HTR-8/SVneo (cell line): Measurements from ENCODE around the gene PPP1R13B.

Experiments used
- DNase-seq: peaks from one replicate; pipeline ENCODE4 v3.0.0; 2011; ENCODE audit warnings: low spot score, mixed read lengths; ENCODE audit not compliant: insufficient read length
- FAIRE-seq: peaks from 2 replicates; lab custom pipeline; 2011; peaks lifted over from hg19 to GRCh38; lab: Jason Lieb, UNC

PPP1R13B gene

DNA sequence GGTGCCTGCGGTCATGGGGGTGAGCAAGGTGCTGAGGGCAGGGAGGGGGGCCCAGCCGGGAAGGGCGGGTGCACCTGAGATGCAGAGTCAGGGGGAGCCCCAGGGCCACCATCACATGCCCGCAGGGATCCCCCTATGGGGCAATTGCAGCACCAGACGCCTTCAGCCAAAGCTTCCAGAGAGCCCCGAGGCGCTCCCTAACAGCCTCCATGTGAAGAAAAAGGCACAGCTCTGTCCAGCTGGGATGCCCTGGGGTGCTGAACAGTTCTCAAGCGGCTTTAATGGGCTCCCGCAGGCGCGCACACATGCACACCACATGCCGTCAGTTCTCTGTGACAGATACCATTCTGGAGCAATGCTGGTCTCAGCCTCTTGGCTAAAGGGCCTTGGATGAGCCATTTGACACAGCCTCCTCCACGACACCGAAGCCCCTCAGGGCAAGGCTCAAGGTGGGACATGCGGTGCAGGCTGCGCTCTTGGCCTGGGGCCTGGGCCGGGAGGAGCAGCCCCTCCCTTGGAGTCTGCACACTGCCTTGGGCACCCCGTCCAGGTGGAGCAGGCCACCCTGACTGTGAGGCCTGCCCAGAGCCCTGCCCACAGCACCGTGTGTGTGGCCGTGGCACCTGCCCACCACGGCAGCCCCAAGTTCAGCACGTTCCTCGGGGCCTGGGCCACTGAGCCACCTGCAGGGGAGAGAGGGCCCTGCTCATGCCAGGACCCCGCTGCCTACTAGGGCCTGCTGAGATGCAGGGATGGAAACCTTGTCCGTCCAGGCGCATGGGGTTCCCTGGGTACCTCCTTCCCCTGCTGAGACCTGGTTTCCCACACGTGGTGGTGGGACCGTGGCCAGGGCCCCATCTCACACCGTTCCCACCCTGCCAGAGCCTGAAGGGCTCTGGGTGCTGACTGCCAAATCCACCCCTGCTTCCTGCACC is 139.8 kb downstream of the PPP1R13B start:
- FAIRE-seq: no peak
- DNase-seq: no peak

GRCh38 chr14:103706551-103707328 is 140.6 kb downstream of the PPP1R13B start:
- FAIRE-seq (no peak), DNase-seq (no peak)

DNA sequence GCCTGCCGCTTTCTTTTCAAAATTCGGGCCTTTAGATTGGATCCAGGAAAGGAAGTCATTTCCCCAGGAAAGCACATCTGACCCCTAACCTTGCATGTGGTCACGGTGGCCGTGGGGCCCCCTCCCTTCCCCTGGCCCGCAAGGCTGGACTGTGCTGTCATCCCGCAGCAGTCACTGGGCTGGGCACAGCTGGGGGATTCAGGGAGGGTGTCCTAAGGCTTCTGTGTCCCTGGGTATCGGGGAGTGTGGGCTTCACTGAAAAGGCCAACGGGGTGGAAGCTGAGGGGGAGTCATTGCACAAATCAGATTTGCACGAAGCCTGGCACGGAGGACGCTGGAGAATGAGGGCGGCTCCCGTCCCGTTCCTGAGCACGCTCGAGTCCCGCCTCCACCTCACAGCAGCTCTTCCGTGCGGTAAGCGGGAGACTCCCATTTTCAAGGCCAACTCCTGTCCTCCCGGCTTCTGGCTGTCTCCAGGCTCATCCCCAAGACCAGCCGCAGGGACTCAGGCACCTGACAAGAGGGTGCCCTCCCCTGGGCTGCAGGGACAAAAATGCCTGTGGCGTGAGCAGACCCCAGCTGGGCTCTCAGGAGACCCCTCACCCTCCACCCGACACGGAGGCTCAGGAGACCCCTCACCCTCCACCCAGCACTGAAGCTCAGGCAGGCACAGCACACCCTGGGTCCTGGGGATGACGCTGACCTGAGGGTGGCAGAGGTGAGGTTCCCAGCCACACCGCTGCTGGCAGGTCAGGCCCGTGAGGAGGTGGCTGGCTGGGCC is 141.7 kb downstream of the PPP1R13B start:
- no peak for FAIRE-seq
- no peak for DNase-seq

DNA sequence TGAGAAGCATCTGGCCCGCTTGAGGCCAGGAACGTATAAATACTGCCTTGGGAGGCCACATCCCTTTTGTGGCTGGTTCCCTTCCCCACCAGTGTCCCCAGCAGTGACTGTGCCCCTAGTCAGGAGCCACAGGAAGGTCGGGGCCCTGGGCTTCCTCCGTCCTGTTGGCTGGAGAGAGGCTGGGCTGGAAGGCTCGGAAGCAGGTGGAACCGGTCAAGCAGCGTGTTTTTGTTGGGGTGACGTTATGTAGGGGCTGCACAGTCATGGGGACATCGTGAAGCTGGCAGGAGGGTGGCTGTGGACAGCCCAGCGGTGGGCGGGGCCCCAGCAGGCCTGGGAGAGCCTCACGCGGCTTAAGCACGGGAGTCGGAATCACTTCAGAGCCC is 142.3 kb downstream of the PPP1R13B start:
- no peak for FAIRE-seq
- no peak for DNase-seq

- DNase-seq (no peak), FAIRE-seq (no peak)
Observed at GRCh38 chr14:103704708-103705107, 142.7 kb downstream of the PPP1R13B start.

DNA sequence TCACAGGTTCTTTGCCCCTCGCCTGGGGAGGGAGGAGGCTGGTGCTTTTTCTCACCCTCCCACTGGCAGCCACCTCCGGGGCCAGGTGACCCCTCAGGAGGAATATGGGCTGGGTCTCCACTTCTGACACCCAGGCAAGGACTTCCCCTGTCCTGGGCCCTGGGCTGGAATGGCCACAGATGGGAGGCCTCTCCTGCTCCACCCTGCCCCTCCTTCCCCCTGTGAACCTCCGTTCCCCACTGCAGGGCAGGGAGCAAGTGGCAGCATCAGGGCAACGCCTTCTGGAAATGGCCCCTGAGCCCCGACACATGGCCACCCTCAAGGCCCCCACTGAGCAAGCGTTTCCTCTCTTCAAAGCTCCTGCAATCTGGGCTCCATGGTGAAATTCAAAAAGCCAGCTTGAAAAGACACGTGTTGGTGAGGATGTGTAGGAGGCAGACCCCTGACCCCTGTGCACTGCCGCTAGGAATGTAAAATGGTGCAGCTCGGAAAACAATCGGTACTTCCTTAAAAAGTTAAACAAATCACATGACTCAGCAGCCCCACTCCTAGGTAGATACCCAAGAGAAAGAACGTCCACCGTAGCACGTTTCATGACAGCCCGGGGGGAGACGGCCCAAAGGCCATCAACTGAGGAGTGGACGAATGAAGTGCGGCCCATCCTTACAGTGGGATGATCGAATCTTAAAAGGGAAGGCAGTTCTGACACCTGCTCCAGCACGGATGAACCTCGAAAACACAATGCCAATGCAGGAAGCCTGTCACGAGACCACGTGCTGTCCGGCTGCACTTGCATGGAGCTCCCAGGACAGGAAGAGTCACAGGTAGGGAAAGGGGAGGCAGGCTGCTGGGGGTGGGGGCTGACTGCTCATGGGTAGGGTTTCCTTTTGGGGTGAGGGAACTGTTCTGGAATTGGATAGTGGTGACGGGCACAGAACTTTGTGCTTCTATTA is 143.7 kb downstream of the PPP1R13B start:
- FAIRE-seq: no peak

GRCh38 chr14:103702497-103703432 is 144.6 kb downstream of the PPP1R13B start:
- no peak for FAIRE-seq

More for the DNA sequence above, 143.7 kb downstream of the PPP1R13B start:
- no peak for DNase-seq

GRCh38 chr14:103702095-103702494 is 145.3 kb downstream of the PPP1R13B start:
- FAIRE-seq (no peak), DNase-seq (no peak)

More at GRCh38 chr14:103702497-103703432, 144.6 kb downstream of the PPP1R13B start:
- no peak for DNase-seq

- no peak for FAIRE-seq
- DNase-seq: no peak
Observed at GRCh38 chr14:103700753-103701490, 146.5 kb downstream of the PPP1R13B start.

DNA sequence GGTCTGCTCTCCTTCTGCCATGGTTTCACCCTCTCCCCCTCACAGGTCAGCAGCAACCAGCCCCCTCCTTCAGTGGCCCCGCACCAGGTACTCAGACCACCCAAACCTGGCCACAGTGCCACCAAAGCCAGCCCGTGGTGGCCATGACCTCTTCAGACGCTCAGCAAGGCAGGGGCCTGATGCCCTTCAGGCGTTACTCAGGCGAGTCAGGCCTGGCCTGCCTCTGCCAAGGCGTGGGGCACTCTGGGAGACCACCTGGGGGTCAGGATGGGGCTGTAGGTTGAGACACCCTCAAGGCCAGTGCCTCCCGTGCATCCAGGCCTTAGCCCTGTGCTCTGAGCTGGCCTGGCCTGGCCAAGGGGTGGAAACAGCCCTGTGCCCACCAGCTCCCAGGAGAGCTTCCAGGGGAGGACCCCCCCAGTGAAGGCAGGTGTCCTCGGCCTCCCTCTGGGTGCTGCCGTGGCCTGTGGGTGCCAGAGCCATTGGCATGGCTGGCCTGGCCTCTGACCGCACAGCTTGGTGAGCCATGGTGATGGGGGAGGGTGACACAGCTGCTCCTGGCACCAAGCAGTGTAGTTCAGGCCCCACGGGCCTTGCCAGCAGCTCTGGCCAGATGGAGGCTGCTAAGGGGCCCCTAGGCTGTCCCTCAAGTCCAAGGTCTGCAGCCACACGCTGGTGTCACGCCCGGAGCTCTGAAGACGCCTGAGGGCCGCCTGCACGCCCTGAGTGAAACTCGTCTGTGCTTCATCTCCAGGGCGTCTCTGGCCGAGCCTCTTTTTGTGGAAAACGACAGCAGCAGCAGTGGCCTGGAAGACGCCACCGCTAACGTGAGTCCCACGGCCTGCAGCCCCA is 147.2 kb downstream of the PPP1R13B start:
- FAIRE-seq (no peak), DNase-seq (no peak)

- DNase-seq: no peak
- FAIRE-seq: no peak
Observed at GRCh38 chr14:103699261-103699661, 148.1 kb downstream of the PPP1R13B start.

DNA sequence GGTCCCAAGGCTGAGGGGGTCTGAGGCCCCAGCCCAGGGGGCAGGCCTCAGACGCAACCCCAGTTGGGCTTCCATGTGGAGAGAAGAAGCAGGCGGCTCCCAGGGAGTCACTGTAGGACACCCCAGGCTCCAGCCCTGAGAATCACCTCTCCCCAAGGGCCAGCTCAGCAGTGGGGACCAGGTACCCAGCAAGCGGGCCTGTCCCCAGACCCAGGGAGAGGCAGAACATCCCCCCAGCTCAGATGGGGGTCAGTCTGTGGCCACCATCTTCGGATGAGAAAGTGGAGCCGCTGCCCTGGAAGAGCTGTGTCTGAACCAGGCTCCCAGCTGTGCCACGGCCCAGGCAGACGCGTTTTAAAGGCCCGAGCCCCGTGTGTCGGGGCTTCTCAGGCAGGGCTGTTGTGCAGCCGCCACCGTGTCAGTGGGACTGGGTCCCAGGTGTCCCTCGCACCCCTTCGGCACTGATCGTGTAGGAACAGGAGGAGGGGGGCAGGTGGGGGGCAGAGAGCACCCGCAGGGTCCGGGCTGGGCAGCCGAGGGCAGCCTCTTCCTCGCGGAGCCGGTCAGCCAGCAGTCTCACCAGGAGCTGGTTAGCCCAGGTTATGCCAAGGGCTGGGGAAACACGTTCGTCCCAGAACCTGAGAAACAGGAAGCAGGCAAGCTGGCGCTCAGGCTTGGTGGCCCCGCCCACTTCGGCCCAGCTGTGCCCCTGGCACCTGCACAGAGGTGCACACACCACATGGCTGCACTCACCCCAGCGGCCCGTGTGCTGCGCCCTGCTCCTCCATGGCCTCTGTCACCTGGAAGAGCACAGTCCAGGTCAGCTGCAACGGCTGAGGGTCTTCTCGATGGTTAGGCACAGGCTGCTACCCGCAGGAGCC is 148.8 kb downstream of the PPP1R13B start:
- no peak for FAIRE-seq

DNA sequence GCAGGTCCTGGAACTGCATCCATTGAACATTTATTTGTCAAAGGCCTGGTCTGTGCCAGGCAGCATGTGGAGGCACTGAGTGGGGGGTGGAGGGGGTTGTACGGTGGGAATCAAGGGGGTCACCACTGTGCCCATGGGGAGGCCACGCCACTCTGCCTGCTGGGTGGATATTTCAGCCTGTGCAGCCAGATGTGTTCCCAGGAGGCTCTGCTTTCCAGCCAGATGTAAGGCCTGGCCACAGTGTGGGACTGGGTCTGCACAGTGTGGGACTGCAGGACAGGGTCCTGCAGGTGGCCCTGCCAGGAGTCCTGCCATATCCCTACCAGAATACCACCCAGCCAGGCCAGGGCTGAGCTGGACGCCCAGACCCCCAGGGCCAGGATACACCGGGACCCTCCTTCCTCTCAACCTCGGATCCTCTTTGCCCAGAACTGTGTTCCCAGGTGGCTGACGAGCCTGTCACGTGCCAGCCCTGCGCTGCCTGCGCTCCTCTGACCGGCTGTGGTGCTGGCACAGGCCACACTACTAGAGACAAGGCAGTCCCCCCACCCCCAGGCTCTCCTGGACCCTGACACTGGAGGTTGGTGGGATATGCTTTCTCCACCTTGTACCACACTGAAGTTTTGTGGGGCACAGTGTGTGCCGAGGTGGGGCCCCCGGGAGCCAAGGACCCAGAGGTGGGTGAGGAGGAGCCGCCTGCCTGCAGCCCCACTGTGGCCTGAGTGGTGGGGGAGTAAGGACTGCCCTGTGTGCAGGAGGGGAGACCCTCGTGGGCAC is 149.6 kb downstream of the PPP1R13B start:
- DNase-seq (no peak), FAIRE-seq (no peak)

More for the DNA sequence above, 148.8 kb downstream of the PPP1R13B start:
- DNase-seq: no peak

DNA sequence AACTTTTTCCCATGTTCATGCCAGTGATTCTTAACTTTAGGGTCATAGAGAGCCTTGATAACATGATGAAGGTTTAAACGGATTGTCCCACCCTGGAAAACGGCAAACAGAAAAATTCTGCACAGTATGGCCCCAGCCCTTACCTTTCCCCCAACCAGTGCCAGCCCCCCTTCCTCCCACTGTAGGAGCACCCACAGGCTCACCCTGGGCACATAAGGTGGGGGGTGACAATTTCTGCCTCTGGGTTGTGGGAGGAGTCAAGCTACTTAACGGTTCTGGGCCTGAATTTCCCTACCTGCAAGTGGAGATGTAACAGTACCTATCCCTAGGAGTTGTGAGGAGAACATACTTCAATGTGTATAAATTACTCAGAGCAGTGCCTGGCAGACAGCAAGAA is 150.2 kb downstream of the PPP1R13B start:
- DNase-seq: no peak
- FAIRE-seq: no peak

- DNase-seq: no peak
- FAIRE-seq: no peak
Observed at GRCh38 chr14:103696466-103697071, 150.8 kb downstream of the PPP1R13B start.
